Natural killer cell treated with Interleukin-12 subunit alpha and Interleukin-12 subunit beta and Interleukin-15 and Interleukin-18, amount 100 ng/mL, for 72 hours (primary cell): ENCODE data around the gene NTRK2. TPM values are rescaled to one million over a fixed set of nuclear protein-coding genes. Genes with fewer than 3 reads are reported as not detected.

Experiments
- ATAC-seq, 2 donors: fragments of 150-1000 bp; cut with Tn5 transposase in 1 of 2; sonication (Bioruptor Pico), chemical (Tn5 transposase) in 1 of 2; 2 replicates each; pipeline ENCODE4 v1.10.0; 2021
- DNase-seq: peaks from one replicate; pipeline ENCODE4 v3.0.0; 2022; ENCODE audit warnings: low spot score
- H3K27ac Mint-ChIP-seq, 2 donors: 1 replicate in 1 of 2; 2 replicates in 1 of 2; pipeline ENCODE4 v1.8.0; 2022; ENCODE audit warnings: mixed read lengths in 2 of 2, mild to moderate bottlenecking in 1 of 2, moderate library complexity in 1 of 2
- H3K27me3 Mint-ChIP-seq, 2 donors: 1 replicate in 1 of 2; 2 replicates in 1 of 2; pipeline ENCODE4 v1.8.0; 2022; ENCODE audit warnings: mixed read lengths in 2 of 2
- H3K36me3 Mint-ChIP-seq: one replicate; pipeline ENCODE4 v1.8.0; 2022; ENCODE audit warnings: mixed read lengths
- H3K4me1 Mint-ChIP-seq, 2 donors: 1 replicate in 1 of 2; 2 replicates in 1 of 2; pipeline ENCODE4 v1.8.0; 2022; ENCODE audit warnings: low read depth in 2 of 2, mixed read lengths in 2 of 2, mild to moderate bottlenecking in 1 of 2
- H3K4me3 Mint-ChIP-seq: one replicate; pipeline ENCODE4 v1.8.0; 2022; ENCODE audit warnings: mixed read lengths
- H3K9me3 Mint-ChIP-seq: 2 replicates; pipeline ENCODE4 v1.8.0; 2022; ENCODE audit warnings: mixed read lengths
- total RNA-seq, 2 donors: library from RNA; stranded (reverse); gene quantifications; one replicate each; pipeline ENCODE4 v1.2.3, GENCODE V29; 2022

NTRK2 gene
- total RNA-seq, 2 donors from 2014 or later: 0.24 to 2.4 TPM

- no peak for DNase-seq
- H3K9me3 Mint-ChIP-seq: no peaks in the 10 kb centered on the region
- no peak for ATAC-seq
- no peaks in the 10 kb centered on the region for H3K36me3 Mint-ChIP-seq
- no peaks in the 10 kb centered on the region for H3K4me1 Mint-ChIP-seq
- no peak overlapping the region for H3K27ac Mint-ChIP-seq
- peaks cover 16 to 29% of the 10 kb centered on the region in 2 donors for H3K27me3 Mint-ChIP-seq
- no peak overlapping the region for H3K4me3 Mint-ChIP-seq
Observed at GRCh38 chr9:85013703-85014102, 344.2 kb downstream of the NTRK2 start.

- Mint-ChIP-seq H3K27ac (no peak overlapping the region), H3K27me3 (peaks cover 16 to 29% of the 10 kb centered on the region in 2 donors), H3K4me3 (no peak overlapping the region), H3K9me3 (no peaks in the 10 kb centered on the region), H3K36me3 (no peaks in the 10 kb centered on the region), H3K4me1 (no peaks in the 10 kb centered on the region)
- DNase-seq: no peak
- ATAC-seq: no peak
Observed at GRCh38 chr9:85014292-85014691, 344.8 kb downstream of the NTRK2 start.

GRCh38 chr9:85016384-85017006 lies 347.0 kb downstream of the NTRK2 start:
- Mint-ChIP-seq H3K27me3 (peaks cover 23 to 48% of the 10 kb centered on the region in 2 donors), H3K9me3 (no peaks in the 10 kb centered on the region), H3K4me3 (no peak overlapping the region), H3K4me1 (no peaks in the 10 kb centered on the region), H3K36me3 (no peaks in the 10 kb centered on the region), H3K27ac (no peak overlapping the region)
- no peak for DNase-seq
- ATAC-seq: no peak

- no peaks in the 10 kb centered on the region for H3K4me1 Mint-ChIP-seq
- ATAC-seq (no peak), DNase-seq (no peak)
- H3K9me3 Mint-ChIP-seq: no peaks in the 10 kb centered on the region
- H3K27me3 Mint-ChIP-seq: peaks cover 10 to 35% of the 10 kb centered on the region in 2 donors
- H3K4me3 Mint-ChIP-seq: no peak overlapping the region
- no peak overlapping the region for H3K27ac Mint-ChIP-seq
- no peaks in the 10 kb centered on the region for H3K36me3 Mint-ChIP-seq
Observed at GRCh38 chr9:85020791-85021190, 351.3 kb downstream of the NTRK2 start.

GRCh38 chr9:85021686-85022085 lies 352.2 kb downstream of the NTRK2 start:
- Mint-ChIP-seq H3K27ac (no peak overlapping the region), H3K4me3 (no peak overlapping the region), H3K36me3 (no peaks in the 10 kb centered on the region), H3K27me3 (peaks cover 7 to 31% of the 10 kb centered on the region in 2 donors), H3K9me3 (no peaks in the 10 kb centered on the region), H3K4me1 (no peaks in the 10 kb centered on the region)
- DNase-seq: no peak
- ATAC-seq: no peak

- ATAC-seq (no peak), DNase-seq (no peak)
- Mint-ChIP-seq H3K36me3 (no peaks in the 10 kb centered on the region), H3K9me3 (no peaks in the 10 kb centered on the region), H3K4me1 (no peaks in the 10 kb centered on the region), H3K27me3 (peaks cover 9 to 35% of the 10 kb centered on the region in 2 donors), H3K27ac (no peak overlapping the region), H3K4me3 (no peak overlapping the region)
Observed at GRCh38 chr9:85024374-85024773, 354.8 kb downstream of the NTRK2 start.

- no peak overlapping the region for H3K27ac Mint-ChIP-seq
- no peaks in the 10 kb centered on the region for H3K36me3 Mint-ChIP-seq
- no peaks in the 10 kb centered on the region for H3K4me1 Mint-ChIP-seq
- H3K4me3 Mint-ChIP-seq: no peak overlapping the region
- no peaks in the 10 kb centered on the region for H3K9me3 Mint-ChIP-seq
- no peak for ATAC-seq
- H3K27me3 Mint-ChIP-seq: peaks cover 5 to 24% of the 10 kb centered on the region in 2 donors
- no peak for DNase-seq
Observed at GRCh38 chr9:85025638-85026037, 356.1 kb downstream of the NTRK2 start.

- no peak for DNase-seq
- Mint-ChIP-seq H3K4me3 (no peak overlapping the region), H3K36me3 (no peaks in the 10 kb centered on the region), H3K27ac (no peak overlapping the region), H3K27me3 (peaks cover 2 to 24% of the 10 kb centered on the region in 2 donors), H3K4me1 (no peaks in the 10 kb centered on the region), H3K9me3 (no peaks in the 10 kb centered on the region)
- ATAC-seq: no peak
Observed at GRCh38 chr9:85027870-85028269, 358.3 kb downstream of the NTRK2 start.

GRCh38 chr9:85030316-85030715 lies 360.8 kb downstream of the NTRK2 start:
- Mint-ChIP-seq H3K36me3 (no peaks in the 10 kb centered on the region), H3K9me3 (no peaks in the 10 kb centered on the region), H3K4me1 (no peaks in the 10 kb centered on the region), H3K27me3 (peaks cover 8 to 43% of the 10 kb centered on the region in 2 donors), H3K4me3 (no peak overlapping the region), H3K27ac (no peak overlapping the region)
- no peak for ATAC-seq
- DNase-seq: no peak

- H3K4me3 Mint-ChIP-seq: no peak overlapping the region
- no peaks in the 10 kb centered on the region for H3K9me3 Mint-ChIP-seq
- no peaks in the 10 kb centered on the region for H3K36me3 Mint-ChIP-seq
- H3K4me1 Mint-ChIP-seq: no peaks in the 10 kb centered on the region
- peaks cover 12 to 28% of the 10 kb centered on the region in 2 donors for H3K27me3 Mint-ChIP-seq
- ATAC-seq (no peak), DNase-seq (no peak)
- H3K27ac Mint-ChIP-seq: no peak overlapping the region
Observed at GRCh38 chr9:85036496-85036895, 367.0 kb downstream of the NTRK2 start.

GRCh38 chr9:85038061-85038460 lies 368.5 kb downstream of the NTRK2 start:
- no peaks in the 10 kb centered on the region for H3K4me1 Mint-ChIP-seq
- no peak overlapping the region for H3K4me3 Mint-ChIP-seq
- H3K9me3 Mint-ChIP-seq: no peaks in the 10 kb centered on the region
- no peaks in the 10 kb centered on the region for H3K36me3 Mint-ChIP-seq
- DNase-seq: no peak
- no peak for ATAC-seq
- peaks cover 12 to 17% of the 10 kb centered on the region in 2 donors for H3K27me3 Mint-ChIP-seq
- H3K27ac Mint-ChIP-seq: no peak overlapping the region

- DNase-seq: no peak
- Mint-ChIP-seq H3K4me1 (no peaks in the 10 kb centered on the region), H3K36me3 (no peaks in the 10 kb centered on the region), H3K9me3 (no peaks in the 10 kb centered on the region), H3K4me3 (no peak overlapping the region), H3K27me3 (peaks cover 6 to 8% of the 10 kb centered on the region in 2 donors), H3K27ac (no peak overlapping the region)
- ATAC-seq: no peak
Observed at GRCh38 chr9:85038824-85039608, 369.5 kb downstream of the NTRK2 start.

- no peaks in the 10 kb centered on the region for H3K36me3 Mint-ChIP-seq
- H3K9me3 Mint-ChIP-seq: no peaks in the 10 kb centered on the region
- ATAC-seq (no peak), DNase-seq (no peak)
- H3K4me3 Mint-ChIP-seq: no peak overlapping the region
- H3K27ac Mint-ChIP-seq: no peak overlapping the region
- peaks cover 4 to 9% of the 10 kb centered on the region in 2 donors for H3K27me3 Mint-ChIP-seq
- H3K4me1 Mint-ChIP-seq: no peaks in the 10 kb centered on the region
Observed at GRCh38 chr9:85040146-85040545, 370.6 kb downstream of the NTRK2 start.

- Mint-ChIP-seq H3K9me3 (no peaks in the 10 kb centered on the region), H3K27ac (no peak overlapping the region), H3K4me3 (no peak overlapping the region), H3K27me3 (peaks cover 10 to 15% of the 10 kb centered on the region in 2 donors), H3K4me1 (no peaks in the 10 kb centered on the region), H3K36me3 (no peaks in the 10 kb centered on the region)
- DNase-seq (no peak), ATAC-seq (no peak)
Observed at GRCh38 chr9:85040821-85041465, 371.4 kb downstream of the NTRK2 start.
